Measurements from ENCODE around the gene FNDC3B. TPM values are rescaled to one million over a fixed set of nuclear protein-coding genes. Genes with fewer than 3 reads are reported as not detected.

Gene FNDC3B
- total and polyA plus RNA-seq, 4 donors, result 23.3 to 74.2 (median 32.9) TPM

GRCh38 chr3:172120912-172121311, 81.5 kb downstream of the FNDC3B start:
- TF ChIP-seq HNF4G (IDR thresholded peaks at IDR 0.05), result no peak
- TF ChIP-seq HNF4A (conservative IDR thresholded peaks at IDR 0.05), result no peak
- no peak for TF ChIP-seq CTCF (IDR thresholded peaks at IDR 0.05; ENCODE audit: low read depth, low read length, missing input control)
- TF ChIP-seq RXRA (IDR thresholded peaks at IDR 0.05), result no peak
- TF ChIP-seq REST (IDR thresholded peaks at IDR 0.05), result no peak
- TF ChIP-seq YY1 (IDR thresholded peaks at IDR 0.05), result no peak
- no peak for TF ChIP-seq GABPA (IDR thresholded peaks at IDR 0.05 in 1 of 2, conservative IDR thresholded peaks at IDR 0.05 in 1 of 2)
- TF ChIP-seq FOXA2 (IDR thresholded peaks at IDR 0.05), result no peak
- TF ChIP-seq RAD21 (IDR thresholded peaks at IDR 0.05), result no peak
- TF ChIP-seq SP1 (IDR thresholded peaks at IDR 0.05), result no peak
- no peak for TF ChIP-seq EGR1 (IDR thresholded peaks at IDR 0.05; ENCODE audit: low read depth in 2 of 2)
- TF ChIP-seq JUND (IDR thresholded peaks at IDR 0.05), result no peak
- TF ChIP-seq, protein P1, sequence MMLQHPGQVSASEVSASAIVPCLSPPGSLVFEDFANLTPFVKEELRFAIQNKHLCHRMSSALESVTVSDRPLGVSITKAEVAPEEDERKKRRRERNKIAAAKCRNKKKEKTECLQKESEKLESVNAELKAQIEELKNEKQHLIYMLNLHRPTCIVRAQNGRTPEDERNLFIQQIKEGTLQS (IDR thresholded peaks at IDR 0.05), result no peak
- TF ChIP-seq, protein P2, sequence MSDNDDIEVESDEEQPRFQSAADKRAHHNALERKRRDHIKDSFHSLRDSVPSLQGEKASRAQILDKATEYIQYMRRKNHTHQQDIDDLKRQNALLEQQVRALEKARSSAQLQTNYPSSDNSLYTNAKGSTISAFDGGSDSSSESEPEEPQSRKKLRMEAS (IDR thresholded peaks at IDR 0.05), result no peak
- no peak for TF ChIP-seq ZBTB33 (IDR thresholded peaks at IDR 0.05)
- TF ChIP-seq FOXA1 (IDR thresholded peaks at IDR 0.05), result no peak
- TF ChIP-seq TAF1 (conservative IDR thresholded peaks at IDR 0.05), result no peak
- no peak for TF ChIP-seq NR2F2 (IDR thresholded peaks at IDR 0.05)
- H3K4me1 ChIP-seq (ENCODE audit: control insufficient read depth in 4 of 4, insufficient read depth in 4 of 4, low read length in 3 of 4), result peaks cover 5 to 11% (median 7%) of the 10 kb centered on the region in 4 donors
- H3K36me3 ChIP-seq (ENCODE audit: control insufficient read depth in 4 of 4, insufficient read depth in 3 of 4, low read depth in 1 of 4, low read length in 3 of 4), result peaks cover 2 to 13% (median 5%) of the 10 kb centered on the region in 4 donors
- no peaks in the 10 kb centered on the region for H3K9me3 ChIP-seq (ENCODE audit: control insufficient read depth in 4 of 4, low read length in 3 of 4)
- no peak overlapping the region for H3K9ac ChIP-seq (ENCODE audit: low read depth in 1 of 2, low read length in 2 of 2)
- no peak overlapping the region for H3K4me3 ChIP-seq (ENCODE audit: low read depth in 1 of 3, low read length in 3 of 3)
- 93% methylated on average over 6 of the region's 6 CpGs for WGBS
- no peak overlapping the region for H3K27ac ChIP-seq (ENCODE audit: low read depth in 1 of 2, low read length in 2 of 2)
- DNase-seq (ENCODE audit: low spot score), result no peak
- H3K27me3 ChIP-seq (ENCODE audit: control insufficient read depth in 4 of 4, insufficient read depth in 4 of 4, low read length in 3 of 4), result no peaks in the 10 kb centered on the region

Data from liver (tissue), 9 donors.